K562 (cell line): ENCODE measurements around the gene NPY2R. TPM values are rescaled to one million over a fixed set of nuclear protein-coding genes. Genes with fewer than 3 reads are reported as not detected.

Experiments used
- ATAC-seq: fragments of 200-7000 bp; cut with Tn5 transposase; 3 replicates; pipeline ENCODE4 v1.9.1; 2020; ENCODE audit warnings: moderate library complexity
- BruUV-seq: library from RNA; stranded (reverse); fragments of 400-500 nt; replicated peaks from 2 replicates; lab custom pipeline; 2021; lab: Mats Ljungman, UMichigan
- CTCF ChIA-PET: fragments of 300-600 bp; formaldehyde crosslinking; extraction: SDS; loops from one replicate; lab custom pipeline; 2021; ENCODE audit warnings: low intra/inter-chr PET ratio; lab: Yijun Ruan, JAX
- POLR2A ChIA-PET: fragments of 300-600, 350-650 bp; sonication (Branson Sonifier 250); formaldehyde crosslinking; extraction: SDS; loops from one replicate; lab custom pipeline; 2021; ENCODE audit warnings: antibody characterized with exemption, inconsistent platforms; lab: Yijun Ruan, JAX
- DNase-seq, 4 experiments: peaks; one replicate each; pipeline versions ENCODE4 v3.0.0 to v3.0.0-alpha.2; 2011 to 2018; ENCODE audit warnings: low spot score in 3 of 4, mixed read lengths in 3 of 4; ENCODE audit errors: extremely low read depth in 1 of 4
- FAIRE-seq: peaks from 2 replicates; lab custom pipeline; 2011; peaks lifted over from hg19 to GRCh38; lab: Jason Lieb, UNC
- H2AFZ ChIP-seq: 2 replicates; pipeline ENCODE4 v1.6.0; 2011; ENCODE audit warnings: low read depth, low read length, control low read depth, inconsistent platforms
- H3K27ac ChIP-seq: fragments of 200-600 bp; 3 replicates; pipeline ENCODE4 v1.8.0; 2011; ENCODE audit warnings: low read depth, mild to moderate bottlenecking, control low read depth, inconsistent platforms, low read length, moderate library complexity, mixed read lengths; ENCODE audit errors: extremely low read depth
- H3K27me3 ChIP-seq, 2 experiments: fragments of 300-600 bp in 1 of 2; 2 replicates in 1 of 2; 3 replicates in 1 of 2; pipeline versions ENCODE4 v1.6.0 to v1.8.0; 2011; ENCODE audit warnings: inconsistent platforms in 2 of 2, low read length in 2 of 2, mild to moderate bottlenecking in 1 of 2, mixed read lengths in 1 of 2, moderate library complexity in 1 of 2; ENCODE audit not compliant: control insufficient read depth in 2 of 2, insufficient read depth in 2 of 2
- H3K36me3 ChIP-seq: fragments of 300-600 bp; 3 replicates; pipeline ENCODE4 v1.8.0; 2011; ENCODE audit warnings: mild to moderate bottlenecking, low read length, inconsistent platforms; ENCODE audit not compliant: control insufficient read depth, insufficient read depth
- H3K4me1 ChIP-seq, 2 experiments: fragments of 200-600 bp in 1 of 2; replicated peaks in 1 of 2; 2 replicates in 1 of 2; 3 replicates in 1 of 2; pipeline versions ENCODE4 v1.5.1 to v1.8.0; 2011; ENCODE audit warnings: inconsistent platforms in 2 of 2, low read length in 2 of 2, mild to moderate bottlenecking in 1 of 2, mixed read lengths in 1 of 2, moderate library complexity in 1 of 2; ENCODE audit not compliant: control insufficient read depth in 2 of 2, insufficient read depth in 2 of 2
- H3K4me2 ChIP-seq: 2 replicates; pipeline ENCODE4 v1.6.1; 2011; ENCODE audit warnings: low read length, control low read depth, inconsistent platforms, mixed read lengths; ENCODE audit not compliant: insufficient read depth
- H3K4me3 ChIP-seq: fragments of 200-600 bp; sonication (generic), shearing (Covaris generic); 2 replicates; pipeline ENCODE4 v1.5.1; 2016; ENCODE audit warnings: control low read depth, inconsistent platforms
- H3K79me2 ChIP-seq: fragments of 200-600 bp; 3 replicates; pipeline ENCODE4 v1.8.0; 2011; ENCODE audit warnings: low read length, inconsistent platforms; ENCODE audit not compliant: control insufficient read depth, insufficient read depth
- H3K9ac ChIP-seq, 2 experiments: 2 replicates each; pipeline versions ENCODE4 v1.6.0 to v1.6.1; 2011; ENCODE audit warnings: low read depth in 2 of 2, low read length in 2 of 2, control low read depth in 1 of 2, inconsistent platforms in 1 of 2, mild to moderate bottlenecking in 1 of 2, mixed read lengths in 1 of 2; ENCODE audit not compliant: insufficient read depth in 1 of 2
- H3K9me1 ChIP-seq: one replicate; pipeline ENCODE4 v1.6.0; 2011; ENCODE audit warnings: inconsistent platforms, mild to moderate bottlenecking, low read length, moderate library complexity; ENCODE audit not compliant: control insufficient read depth, insufficient read depth
- H3K9me3 ChIP-seq: replicated peaks from 2 replicates; pipeline ENCODE4 v1.5.1; 2011; ENCODE audit warnings: low read depth, low read length, inconsistent platforms; ENCODE audit not compliant: control insufficient read depth, insufficient read depth
- H4K20me1 ChIP-seq: replicated peaks from 2 replicates; pipeline ENCODE4 v1.6.1; 2011; ENCODE audit warnings: low read length, inconsistent platforms, mixed read lengths; ENCODE audit not compliant: control insufficient read depth, insufficient read depth
- CHD2 ChIP-seq: IDR thresholded peaks from 2 replicates; pipeline ENCODE4 v1.6.1; 2011; ENCODE audit warnings: low read depth, low read length
- CTBP1 ChIP-seq: fragments of 450-650 bp; IDR thresholded peaks from 2 replicates; pipeline ENCODE4 v1.6.1; 2016; ENCODE audit warnings: borderline replicate concordance
- HLTF ChIP-seq: fragments of 450-650 bp; IDR thresholded peaks from 2 replicates; pipeline ENCODE4 v1.6.1; 2016
- KHSRP ChIP-seq: fragments of 450-650 bp; IDR thresholded peaks from 2 replicates; pipeline ENCODE4 v1.6.1; 2017
- L3MBTL2 ChIP-seq: fragments of 450-650 bp; IDR thresholded peaks from 2 replicates; pipeline ENCODE4 v1.6.1; 2016; ENCODE audit warnings: mild to moderate bottlenecking, moderate library complexity
- MAFK ChIP-seq: IDR thresholded peaks from 2 replicates; pipeline ENCODE4 v1.6.1; 2011; ENCODE audit warnings: low read length, improper control_type of control experiment
- MCM2 ChIP-seq: fragments of 450-650 bp; IDR thresholded peaks from 2 replicates; pipeline ENCODE4 v1.6.1; 2017; ENCODE audit warnings: low read depth, mild to moderate bottlenecking
- NFIX ChIP-seq: fragments of 250-450 bp; sonication (Bioruptor Pico); IDR thresholded peaks from 2 replicates; pipeline ENCODE4 v1.4.0; 2020; ENCODE audit warnings: low read depth, mild to moderate bottlenecking, moderate library complexity
- POLR2AphosphoS5 ChIP-seq: IDR thresholded peaks from 2 replicates; pipeline ENCODE4 v1.6.1; 2011; ENCODE audit warnings: mild to moderate bottlenecking, low read depth, low read length, moderate library complexity; ENCODE audit not compliant: control insufficient read depth, insufficient read depth
- RUNX1 ChIP-seq: sonication (generic); IDR thresholded peaks from 2 replicates; pipeline ENCODE4 v1.6.1; 2016; ENCODE audit warnings: antibody characterized with exemption, low read depth
- SMARCC2 ChIP-seq: fragments of 450-650 bp; IDR thresholded peaks from 2 replicates; pipeline ENCODE4 v1.6.1; 2017; ENCODE audit warnings: antibody characterized with exemption, moderate library complexity, mild to moderate bottlenecking, low read depth
- TCF7 ChIP-seq: sonication (generic); IDR thresholded peaks from 2 replicates; pipeline ENCODE4 v1.6.1; 2016; ENCODE audit warnings: antibody characterized with exemption, borderline replicate concordance
- ZBED1 ChIP-seq: IDR thresholded peaks from 2 replicates; pipeline ENCODE4 v1.6.1; 2014
- ZC3H4 ChIP-seq: sonication (generic); formaldehyde crosslinking; IDR thresholded peaks from 2 replicates; pipeline ENCODE4 v1.9.0; 2021; ENCODE audit warnings: missing genetic modification reagents, borderline replicate concordance
- ZKSCAN3 ChIP-seq: fragments of 250-450 bp; sonication (Bioruptor Pico); IDR thresholded peaks from 2 replicates; pipeline ENCODE4 v1.4.0; 2020
- ZNF274 ChIP-seq: IDR thresholded peaks from 2 replicates; pipeline ENCODE4 v1.6.1; 2011; ENCODE audit warnings: low read depth, mild to moderate bottlenecking, low read length, moderate library complexity, borderline replicate concordance
- ZNF57 ChIP-seq: fragments of 450-650 bp; formaldehyde crosslinking; IDR thresholded peaks from 2 replicates; pipeline ENCODE4 v1.4.0; 2020; ENCODE audit warnings: mild to moderate bottlenecking, moderate library complexity
- in situ Hi-C: fragments of 300-500 bp; cut with MboI; formaldehyde crosslinking; loops from 4 replicates; pipeline ENCODE4 v1.15.0; 2018; ENCODE audit warnings: inconsistent platforms, mixed read lengths
- intact Hi-C: fragments of 100-400 bp; cut with micrococcal nuclease; formaldehyde crosslinking; loops from 2 replicates; pipeline ENCODE4 v1.14.2; 2022
- polyA plus RNA-seq, 8 experiments: library from polyadenylated mRNA; depleted of rRNA in 4 of 8; stranded (reverse) in 5 of 8; unstranded in 3 of 8; fragments of >200 nt; fragmentation: Nextera tagmentation in 2 of 8; fragmentation: Illumina TruSeq in 1 of 8; extraction: Ambion mirVana in 2 of 8; extraction: Trizol in 1 of 8; gene quantifications; 2 replicates each; pipeline versions ENCODE4 v1.2.1 to v1.2.3, GENCODE V29; 2011 to 2014; ENCODE audit warnings: inconsistent platforms in 1 of 8, missing spikeins in 1 of 8
- total RNA-seq, 7 experiments: library from RNA; depleted of rRNA in 6 of 7; stranded (reverse); fragments of >200 nt in 6 of 7; fragmentation: Illumina TruSeq in 2 of 7; extraction: Trizol in 2 of 7; gene quantifications; 2 replicates each; pipeline versions ENCODE4 v1.2.1 to v1.2.3, GENCODE V29; 2011 to 2021; ENCODE audit warnings: low replicate concordance in 1 of 7
- TF ChIP-seq, protein P1 (sequence below): fragments of 450-650 bp; IDR thresholded peaks from 2 replicates; pipeline ENCODE4 v1.6.1; 2016; ENCODE audit warnings: low read depth, mild to moderate bottlenecking, moderate library complexity
- TF ChIP-seq, protein P2 (sequence below): sonication (generic); formaldehyde crosslinking; IDR thresholded peaks from 2 replicates; pipeline ENCODE4 v1.8.1; 2023; ENCODE audit warnings: missing genetic modification reagents, mild to moderate bottlenecking, borderline replicate concordance

Gene NPY2R
- total and polyA plus RNA-seq, 9 of the 15 experiments (the other 6 are each of a cell fraction or from before 2014, with no cell fraction given) = not detected

DNA sequence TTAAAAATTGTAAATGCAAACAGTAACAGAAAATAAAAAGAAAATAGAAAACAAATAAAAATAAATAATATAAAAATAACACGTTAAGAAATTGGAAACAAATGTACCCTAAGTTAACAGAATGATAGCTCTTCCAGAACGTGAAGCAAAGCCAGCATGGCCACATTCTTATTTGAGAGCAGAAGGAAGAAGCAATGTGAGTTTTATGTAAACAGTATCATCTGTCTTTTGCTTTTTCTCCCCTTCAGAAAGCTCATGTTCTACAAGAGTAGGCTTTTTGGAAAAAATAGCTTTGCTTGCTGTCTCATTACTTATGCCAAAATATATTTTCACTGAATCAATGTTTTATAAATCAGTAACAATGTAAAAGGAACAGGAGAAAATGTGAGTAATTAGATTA is 18.7 kb downstream of the NPY2R start (continued):
- TF ChIP-seq CTBP1 (no peak), ZC3H4 (CRISPR knock-in tag) (no peak), ZNF57 (CRISPR knock-in tag) (no peak), MAFK (no peak), HLTF (no peak)
- TF ChIP-seq, all 486 proteins: peak for 0

DNA sequence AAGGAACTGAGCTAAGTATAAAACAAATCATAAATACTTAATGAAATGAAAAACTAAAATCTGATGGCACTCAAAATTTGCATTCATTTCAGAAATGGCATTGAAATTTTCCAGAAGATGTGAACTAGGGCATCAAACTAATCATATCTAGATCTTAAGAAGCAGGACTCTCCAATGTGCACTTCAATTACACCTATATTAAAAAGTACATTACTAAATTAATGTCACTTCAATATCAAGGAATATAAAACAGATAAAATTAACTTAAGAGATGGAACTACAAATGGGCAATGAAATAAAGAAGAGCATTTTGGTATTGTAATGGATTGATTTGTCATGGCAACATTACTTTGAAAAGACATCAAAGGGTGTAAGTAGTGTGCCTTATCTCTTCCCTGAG is 20.3 kb downstream of the NPY2R start:
- ATAC-seq (no peak), FAIRE-seq (no peak), DNase-seq (no peak)
- no TSS peak for BruUV-seq
- Histone ChIP-seq H3K27me3 (no peaks in the 10 kb centered on the region), H3K36me3 (no peaks in the 10 kb centered on the region), H3K9me3 (0 out of 2 replicates have a peak, but pooled peaks cover 2% of the 10 kb centered on the region), H3K79me2 (no peaks in the 10 kb centered on the region), H3K27ac (no peak overlapping the region), H3K4me1 (no peaks in the 10 kb centered on the region), H3K4me3 (no peak overlapping the region), H3K9ac (no peak overlapping the region), H2AFZ (no peak overlapping the region), H4K20me1 (no peaks in the 10 kb centered on the region), H3K4me2 (no peak overlapping the region), H3K9me1 (no peaks in the 10 kb centered on the region)
- intact Hi-C loops = no loop called here
- POLR2A ChIA-PET = no interaction called here
- in situ Hi-C loops = no loop called here
- CTCF ChIA-PET = no interaction called here
- no peak for TF ChIP-seq POLR2AphosphoS5
- no peak for TF ChIP-seq CHD2
- TF ChIP-seq MCM2 = no peak
- TF ChIP-seq ZBED1 = no peak
- no peak for TF ChIP-seq KHSRP
- no peak for TF ChIP-seq RUNX1
- no peak for TF ChIP-seq TCF7
- TF ChIP-seq, protein P1, sequence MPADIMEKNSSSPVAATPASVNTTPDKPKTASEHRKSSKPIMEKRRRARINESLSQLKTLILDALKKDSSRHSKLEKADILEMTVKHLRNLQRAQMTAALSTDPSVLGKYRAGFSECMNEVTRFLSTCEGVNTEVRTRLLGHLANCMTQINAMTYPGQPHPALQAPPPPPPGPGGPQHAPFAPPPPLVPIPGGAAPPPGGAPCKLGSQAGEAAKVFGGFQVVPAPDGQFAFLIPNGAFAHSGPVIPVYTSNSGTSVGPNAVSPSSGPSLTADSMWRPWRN = no peak
- no peak for TF ChIP-seq ZKSCAN3 (CRISPR knock-in tag)
- no peak for TF ChIP-seq SMARCC2
- no peak for TF ChIP-seq NFIX (CRISPR knock-in tag)
- TF ChIP-seq, protein P2, sequence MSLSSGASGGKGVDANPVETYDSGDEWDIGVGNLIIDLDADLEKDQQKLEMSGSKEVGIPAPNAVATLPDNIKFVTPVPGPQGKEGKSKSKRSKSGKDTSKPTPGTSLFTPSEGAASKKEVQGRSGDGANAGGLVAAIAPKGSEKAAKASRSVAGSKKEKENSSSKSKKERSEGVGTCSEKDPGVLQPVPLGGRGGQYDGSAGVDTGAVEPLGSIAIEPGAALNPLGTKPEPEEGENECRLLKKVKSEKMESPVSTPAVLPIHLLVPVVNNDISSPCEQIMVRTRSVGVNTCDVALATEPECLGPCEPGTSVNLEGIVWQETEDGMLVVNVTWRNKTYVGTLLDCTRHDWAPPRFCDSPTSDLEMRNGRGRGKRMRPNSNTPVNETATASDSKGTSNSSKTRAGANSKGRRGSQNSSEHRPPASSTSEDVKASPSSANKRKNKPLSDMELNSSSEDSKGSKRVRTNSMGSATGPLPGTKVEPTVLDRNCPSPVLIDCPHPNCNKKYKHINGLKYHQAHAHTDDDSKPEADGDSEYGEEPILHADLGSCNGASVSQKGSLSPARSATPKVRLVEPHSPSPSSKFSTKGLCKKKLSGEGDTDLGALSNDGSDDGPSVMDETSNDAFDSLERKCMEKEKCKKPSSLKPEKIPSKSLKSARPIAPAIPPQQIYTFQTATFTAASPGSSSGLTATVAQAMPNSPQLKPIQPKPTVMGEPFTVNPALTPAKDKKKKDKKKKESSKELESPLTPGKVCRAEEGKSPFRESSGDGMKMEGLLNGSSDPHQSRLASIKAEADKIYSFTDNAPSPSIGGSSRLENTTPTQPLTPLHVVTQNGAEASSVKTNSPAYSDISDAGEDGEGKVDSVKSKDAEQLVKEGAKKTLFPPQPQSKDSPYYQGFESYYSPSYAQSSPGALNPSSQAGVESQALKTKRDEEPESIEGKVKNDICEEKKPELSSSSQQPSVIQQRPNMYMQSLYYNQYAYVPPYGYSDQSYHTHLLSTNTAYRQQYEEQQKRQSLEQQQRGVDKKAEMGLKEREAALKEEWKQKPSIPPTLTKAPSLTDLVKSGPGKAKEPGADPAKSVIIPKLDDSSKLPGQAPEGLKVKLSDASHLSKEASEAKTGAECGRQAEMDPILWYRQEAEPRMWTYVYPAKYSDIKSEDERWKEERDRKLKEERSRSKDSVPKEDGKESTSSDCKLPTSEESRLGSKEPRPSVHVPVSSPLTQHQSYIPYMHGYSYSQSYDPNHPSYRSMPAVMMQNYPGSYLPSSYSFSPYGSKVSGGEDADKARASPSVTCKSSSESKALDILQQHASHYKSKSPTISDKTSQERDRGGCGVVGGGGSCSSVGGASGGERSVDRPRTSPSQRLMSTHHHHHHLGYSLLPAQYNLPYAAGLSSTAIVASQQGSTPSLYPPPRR (CRISPR knock-in tag) = no peak
- no peak for TF ChIP-seq ZNF274
- TF ChIP-seq L3MBTL2 = no peak
